Brain microvascular endothelial cell (primary cell): ENCODE measurements around the gene STAG1.
"Not testable (repeated sequence)": the region's sequence is repeated elsewhere in the genome, so short reads cannot be mapped to it uniquely, and the experiment has no call there.

Source experiments
- DNase-seq: peaks from one replicate; pipeline ENCODE4 v3.0.0-alpha.2; 2020
- H3K27ac ChIP-seq: fragments of 250-450 bp; sonication (Bioruptor Pico); 2 replicates; pipeline ENCODE4 v1.5.1; 2020; ENCODE audit warnings: mild to moderate bottlenecking, moderate library complexity
- H3K27me3 ChIP-seq: fragments of 250-450 bp; sonication (Bioruptor Pico); replicated peaks from 2 replicates; pipeline ENCODE4 v1.5.1; 2020; ENCODE audit warnings: mild to moderate bottlenecking
- H3K36me3 ChIP-seq: fragments of 250-450 bp; sonication (Bioruptor Pico); replicated peaks from 2 replicates; pipeline ENCODE4 v1.5.1; 2020; ENCODE audit warnings: mild to moderate bottlenecking
- H3K4me3 ChIP-seq: 2 replicates; pipeline ENCODE4 v1.5.1; 2011; ENCODE audit warnings: low read depth, mild to moderate bottlenecking, control low read depth, low read length, moderate library complexity
- CTCF ChIP-seq: IDR thresholded peaks from 2 replicates; pipeline ENCODE4 v1.5.1; 2011; ENCODE audit warnings: low read depth, mild to moderate bottlenecking, moderate library complexity, low read length, control low read depth, inconsistent platforms; ENCODE audit errors: missing control alignments
- in situ Hi-C: cut with HindIII; loops from 2 replicates; pipeline ENCODE4 v1.10.0; 2017; ENCODE audit warnings: low sequenced_read_pairs, low pct_ligation_motif_present

STAG1 gene

GRCh38 chr3:136516656-136517055 is 235.5 kb downstream of the STAG1 start:
- no peaks in the 10 kb centered on the region for H3K36me3 ChIP-seq

GRCh38 chr3:136516095-136516494 is 236.1 kb downstream of the STAG1 start:
- no peak for DNase-seq

More at GRCh38 chr3:136516656-136517055, 235.5 kb downstream of the STAG1 start:
- in situ Hi-C loops: no loop called here
- Histone ChIP-seq H3K4me3 (no peak overlapping the region), H3K27me3 (no peaks in the 10 kb centered on the region), H3K27ac (no peak overlapping the region)
- no peak for DNase-seq
- no peak for TF ChIP-seq CTCF

DNA sequence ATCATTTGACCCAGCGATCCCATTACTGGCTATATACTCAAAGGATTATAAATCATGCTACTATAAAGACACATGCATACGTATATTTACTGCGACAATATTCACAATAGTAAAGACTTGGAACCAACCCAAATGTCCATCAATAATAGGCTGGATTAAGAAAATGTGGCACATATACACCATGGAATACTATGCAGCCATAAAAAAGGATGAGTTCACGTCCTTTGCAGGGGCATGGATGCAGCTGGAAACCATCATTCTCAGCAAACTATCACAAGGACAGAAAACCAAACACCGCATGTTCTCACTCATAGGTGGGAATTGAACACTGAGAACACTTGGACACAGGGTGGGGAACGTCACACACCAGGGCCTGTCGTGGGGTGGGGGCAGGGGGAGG is 237.6 kb downstream of the STAG1 start:
- in situ Hi-C loops, H3K27ac ChIP-seq, DNase-seq: not testable (repeated sequence)

More at GRCh38 chr3:136516095-136516494, 236.1 kb downstream of the STAG1 start:
- H3K4me3 ChIP-seq: no peak overlapping the region
- no peak for TF ChIP-seq CTCF
- in situ Hi-C loops: no loop called here
- H3K27me3 ChIP-seq: no peaks in the 10 kb centered on the region
- no peak overlapping the region for H3K27ac ChIP-seq
- no peaks in the 10 kb centered on the region for H3K36me3 ChIP-seq

DNA sequence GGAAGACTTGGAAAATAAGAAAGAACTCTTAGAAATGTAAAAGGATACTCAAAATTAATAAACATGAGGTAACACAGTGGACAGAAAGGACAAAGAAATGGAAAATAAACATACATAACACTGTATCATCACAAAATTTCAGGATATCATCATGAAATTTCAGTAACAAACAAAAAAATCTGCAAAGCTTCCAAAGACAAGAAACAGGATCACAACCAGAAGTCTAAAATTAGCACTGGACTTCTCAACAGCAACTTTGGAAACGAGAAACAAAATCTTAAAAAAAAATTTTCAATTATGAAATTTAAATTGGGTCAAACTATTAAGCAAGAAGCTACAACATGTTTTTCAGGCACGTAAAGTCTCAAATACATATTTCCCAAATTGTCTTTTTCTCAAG is 238.8 kb downstream of the STAG1 start:
- no peaks in the 10 kb centered on the region for H3K36me3 ChIP-seq
- H3K27ac ChIP-seq: no peak overlapping the region
- no peak overlapping the region for H3K4me3 ChIP-seq
- TF ChIP-seq CTCF: no peak
- DNase-seq: no peak
- in situ Hi-C loops: no loop called here
- H3K27me3 ChIP-seq: no peaks in the 10 kb centered on the region

More for the DNA sequence above, 237.6 kb downstream of the STAG1 start:
- not testable (repeated sequence) for H3K4me3 ChIP-seq, H3K36me3 ChIP-seq, H3K27me3 ChIP-seq

- H3K4me3 ChIP-seq: no peak overlapping the region
- H3K27ac ChIP-seq: no peak overlapping the region
- no peak for TF ChIP-seq CTCF
- H3K36me3 ChIP-seq: no peaks in the 10 kb centered on the region
- no peaks in the 10 kb centered on the region for H3K27me3 ChIP-seq
- in situ Hi-C loops: no loop called here
- no peak for DNase-seq
Observed at GRCh38 chr3:136512381-136512780, 239.8 kb downstream of the STAG1 start.

GRCh38 chr3:136505676-136506075 is 246.5 kb downstream of the STAG1 start:
- DNase-seq: no peak
- in situ Hi-C loops: no loop called here
- H3K4me3 ChIP-seq: no peak overlapping the region
- H3K27ac ChIP-seq: no peak overlapping the region
- H3K36me3 ChIP-seq: no peaks in the 10 kb centered on the region
- no peak for TF ChIP-seq CTCF
- H3K27me3 ChIP-seq: no peaks in the 10 kb centered on the region
